Measurements from ENCODE around the gene PPP1R16B. TPM values are rescaled to one million over a fixed set of nuclear protein-coding genes. Genes with fewer than 3 reads are reported as not detected.

Gene PPP1R16B
- total RNA-seq, 2 experiments from 2014 or later = 111 to 114 TPM

DNA sequence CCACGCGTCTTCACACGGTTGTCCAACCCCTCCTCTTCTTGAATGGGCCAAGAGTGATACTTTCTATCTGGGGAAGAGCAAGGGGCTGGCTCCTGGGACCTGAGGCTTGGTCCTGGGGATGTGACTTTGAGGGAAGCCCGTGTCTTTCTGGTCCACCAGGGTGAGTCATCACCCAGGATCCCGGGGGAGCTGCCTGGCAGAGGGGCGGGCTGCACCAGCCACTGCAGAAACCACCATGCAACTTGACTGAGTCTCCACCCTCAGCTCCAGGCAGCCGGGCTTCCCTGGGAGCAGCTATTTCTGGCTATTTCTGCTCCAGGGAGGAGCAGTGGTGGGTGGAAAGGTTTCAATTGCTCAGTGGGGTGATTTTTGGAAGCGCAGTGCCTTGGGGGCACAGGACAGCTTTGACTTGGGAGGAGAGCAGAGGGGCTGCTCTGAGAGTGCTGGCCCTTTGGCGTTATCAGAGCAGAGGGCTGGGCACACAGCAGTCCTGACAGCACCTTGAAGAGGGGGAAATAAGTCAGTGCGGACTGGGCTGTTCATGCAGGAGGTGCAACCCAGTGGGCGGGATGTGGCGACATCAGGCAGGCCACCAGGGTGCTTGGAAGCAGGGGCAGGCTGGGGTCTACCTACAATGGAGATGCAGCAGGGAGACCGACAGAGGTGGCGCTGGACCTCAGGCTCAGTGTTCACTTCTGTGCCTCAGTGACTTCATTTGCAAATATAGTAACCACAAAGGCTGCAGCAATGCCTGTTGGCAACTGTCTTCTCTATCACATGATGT, 75.6 kb downstream of the PPP1R16B start:
- ChIA-PET POLR2A (no interaction called here), CTCF (interaction anchor here (0.8 to 3.1 kb wide), 2 partner anchors 12 kb away, joined by 3 to 19 read pairs; no protein-coding TSS in a partner anchor)
- H3K27ac Mint-ChIP-seq = peak overlapping the region; percentile 74
- H3K9me3 Mint-ChIP-seq = no peaks in the 10 kb centered on the region
- no peak for DNase-seq
- peaks cover 67% of the 10 kb centered on the region for H3K4me1 Mint-ChIP-seq (ENCODE audit: low read depth)
- intact Hi-C loops (cut with micrococcal nuclease) = no loop called here
- no peak overlapping the region for H3K4me3 Mint-ChIP-seq
- no peaks in the 10 kb centered on the region for H3K27me3 Mint-ChIP-seq
- H3K36me3 Mint-ChIP-seq = peaks cover 17% of the 10 kb centered on the region

DNA sequence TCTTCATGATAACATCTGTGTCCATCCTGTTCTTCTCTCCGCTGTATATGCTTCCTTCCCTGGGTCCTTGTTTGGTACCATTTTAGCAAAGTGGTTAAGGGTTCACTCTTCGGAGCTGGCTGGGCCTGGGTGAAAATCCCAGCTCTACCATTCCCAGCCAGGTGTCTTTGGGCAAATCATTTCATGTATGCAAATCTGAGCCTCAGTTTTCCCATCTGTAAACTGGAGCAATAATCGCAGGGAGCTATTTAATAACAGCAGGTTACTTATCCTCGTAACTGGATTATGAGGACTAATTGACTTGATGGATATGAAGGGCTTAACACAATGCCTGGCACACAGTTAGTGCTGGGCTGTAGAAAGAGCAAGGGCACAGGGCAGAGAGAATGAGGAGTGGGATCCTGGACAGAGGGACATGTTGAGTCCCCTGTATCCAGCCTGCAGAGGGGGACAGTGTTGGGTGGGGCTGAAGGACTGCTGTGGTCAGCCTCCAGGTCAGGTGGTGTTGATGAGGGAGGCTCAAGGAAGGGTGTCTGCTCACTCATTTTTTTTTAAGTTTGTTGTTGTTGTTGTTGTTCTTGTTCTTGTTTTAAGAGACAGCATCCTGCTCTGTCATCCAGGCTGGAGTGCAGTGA, 76.4 kb downstream of the PPP1R16B start:
- no peak for DNase-seq
- no peaks in the 10 kb centered on the region for H3K27me3 Mint-ChIP-seq
- CTCF ChIA-PET = interaction anchor here (0.8 to 1.7 kb wide), 3 partner anchors 9 to 11 kb away, joined by 3 to 7 read pairs (median 4); no protein-coding TSS in a partner anchor
- intact Hi-C loops (cut with micrococcal nuclease) = no loop called here
- H3K27ac Mint-ChIP-seq = peak overlapping the region; percentile 74
- POLR2A ChIA-PET = interaction anchor here (1.1 kb wide), 1 partner anchor 9 kb away, joined by 3 read pairs; no protein-coding TSS in a partner anchor
- H3K4me3 Mint-ChIP-seq = no peak overlapping the region
- H3K4me1 Mint-ChIP-seq (ENCODE audit: low read depth) = peaks cover 62% of the 10 kb centered on the region
- no peaks in the 10 kb centered on the region for H3K9me3 Mint-ChIP-seq
- peaks cover 17% of the 10 kb centered on the region for H3K36me3 Mint-ChIP-seq

GRCh38 chr20:38882600-38882999, 77.1 kb downstream of the PPP1R16B start:
- Mint-ChIP-seq H3K27ac (peak overlapping the region; percentile 16), H3K9me3 (no peaks in the 10 kb centered on the region), H3K27me3 (no peaks in the 10 kb centered on the region), H3K4me1 (ENCODE audit: low read depth) (peaks cover 59% of the 10 kb centered on the region), H3K4me3 (no peak overlapping the region), H3K36me3 (peaks cover 15% of the 10 kb centered on the region)
- DNase-seq = no peak
- ChIA-PET CTCF (interaction anchor here (1.6 to 1.7 kb wide), 2 partner anchors 9 to 11 kb away, joined by 4 to 7 read pairs; no protein-coding TSS in a partner anchor), POLR2A (interaction anchor here (1.1 kb wide), 1 partner anchor 8 kb away, joined by 3 read pairs; no protein-coding TSS in a partner anchor)
- intact Hi-C loops (cut with micrococcal nuclease) = no loop called here

- Mint-ChIP-seq H3K27ac (peak overlapping the region; percentile 16), H3K4me1 (ENCODE audit: low read depth) (peaks cover 53% of the 10 kb centered on the region), H3K9me3 (no peaks in the 10 kb centered on the region), H3K4me3 (no peak overlapping the region), H3K36me3 (peaks cover 14% of the 10 kb centered on the region), H3K27me3 (no peaks in the 10 kb centered on the region)
- intact Hi-C loops (cut with micrococcal nuclease) = no loop called here
- CTCF ChIA-PET = interaction anchor here (0.8 to 1.7 kb wide), 3 partner anchors 10 to 21 kb away, joined by 3 to 7 read pairs (median 4); no protein-coding TSS in a partner anchor
- POLR2A ChIA-PET = no interaction called here
- no peak for DNase-seq
Measured at GRCh38 chr20:38883081-38883980, 77.8 kb downstream of the PPP1R16B start.

- intact Hi-C loops (cut with micrococcal nuclease) = no loop called here
- Mint-ChIP-seq H3K27me3 (no peaks in the 10 kb centered on the region), H3K9me3 (no peaks in the 10 kb centered on the region), H3K36me3 (peaks cover 10% of the 10 kb centered on the region), H3K27ac (no peak overlapping the region), H3K4me3 (no peak overlapping the region), H3K4me1 (ENCODE audit: low read depth) (peaks cover 51% of the 10 kb centered on the region)
- ChIA-PET CTCF (interaction anchor here (0.8 to 1.6 kb wide), 3 partner anchors 11 to 132 kb away, joined by 3 to 4 read pairs (median 3); no protein-coding TSS in a partner anchor), POLR2A (no interaction called here)
- DNase-seq = no peak
Measured at GRCh38 chr20:38883981-38884733, 78.7 kb downstream of the PPP1R16B start.

- Mint-ChIP-seq H3K4me1 (ENCODE audit: low read depth) (peaks cover 56% of the 10 kb centered on the region), H3K4me3 (no peak overlapping the region), H3K36me3 (peaks cover 10% of the 10 kb centered on the region), H3K27ac (peak overlapping the region; percentile 24), H3K9me3 (no peaks in the 10 kb centered on the region), H3K27me3 (no peaks in the 10 kb centered on the region)
- ChIA-PET POLR2A (no interaction called here), CTCF (no interaction called here)
- intact Hi-C loops (cut with micrococcal nuclease) = no loop called here
- DNase-seq = no peak
Measured at GRCh38 chr20:38885357-38885756, 79.9 kb downstream of the PPP1R16B start.

DNA sequence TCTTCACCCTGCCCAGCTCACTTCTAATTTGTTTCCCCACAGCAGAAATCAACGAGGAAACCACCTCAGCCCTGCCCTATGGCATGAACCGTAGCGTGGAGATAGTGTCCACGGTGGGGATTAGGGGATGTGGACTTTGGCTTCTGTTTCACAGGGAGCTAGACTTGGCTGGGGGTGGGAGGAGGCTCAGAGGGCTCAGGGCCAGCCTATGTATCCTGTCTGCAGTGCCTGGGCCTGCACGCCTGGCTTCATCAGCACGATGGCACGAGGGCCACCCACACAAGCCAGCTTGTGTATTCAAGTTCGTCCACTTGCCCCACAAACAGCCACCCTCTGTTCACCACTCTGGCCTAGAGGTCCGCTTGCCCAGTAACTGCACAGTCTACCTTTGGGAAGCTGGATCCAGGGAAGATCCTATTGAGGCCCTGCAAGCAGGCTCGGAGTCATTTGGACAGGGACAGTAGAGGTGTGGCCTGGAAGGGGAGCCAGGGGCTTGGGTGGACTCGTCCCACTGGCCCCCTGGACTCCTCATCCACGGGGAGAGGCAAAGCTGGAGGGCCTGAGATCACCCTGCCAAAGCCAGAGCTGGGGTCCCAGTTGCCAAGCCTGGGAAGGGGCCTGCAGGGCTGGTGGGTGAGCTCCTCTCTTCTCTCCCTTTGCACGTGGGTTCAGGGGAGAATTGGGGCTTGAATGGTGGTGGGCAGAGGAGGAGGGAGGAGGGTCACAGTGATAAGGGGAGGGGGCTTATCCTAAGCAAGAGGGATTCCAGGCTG, 82.7 kb downstream of the PPP1R16B start:
- ChIA-PET POLR2A (interaction anchor here (1.0 kb wide), 1 partner anchor 15 kb away, joined by 3 read pairs; no protein-coding TSS in a partner anchor), CTCF (interaction anchor here (0.9 to 1.4 kb wide), 3 partner anchors 9 to 137 kb away, joined by 3 to 6 read pairs (median 4); no protein-coding TSS in a partner anchor)
- H3K9me3 Mint-ChIP-seq = no peaks in the 10 kb centered on the region
- intact Hi-C loops (cut with micrococcal nuclease) = no loop called here
- peak overlapping the region; percentile 33 for H3K27ac Mint-ChIP-seq
- no peaks in the 10 kb centered on the region for H3K27me3 Mint-ChIP-seq
- peaks cover 13% of the 10 kb centered on the region for H3K36me3 Mint-ChIP-seq
- no peak for DNase-seq
- peaks cover 53% of the 10 kb centered on the region for H3K4me1 Mint-ChIP-seq (ENCODE audit: low read depth)
- H3K4me3 Mint-ChIP-seq = no peak overlapping the region

DNA sequence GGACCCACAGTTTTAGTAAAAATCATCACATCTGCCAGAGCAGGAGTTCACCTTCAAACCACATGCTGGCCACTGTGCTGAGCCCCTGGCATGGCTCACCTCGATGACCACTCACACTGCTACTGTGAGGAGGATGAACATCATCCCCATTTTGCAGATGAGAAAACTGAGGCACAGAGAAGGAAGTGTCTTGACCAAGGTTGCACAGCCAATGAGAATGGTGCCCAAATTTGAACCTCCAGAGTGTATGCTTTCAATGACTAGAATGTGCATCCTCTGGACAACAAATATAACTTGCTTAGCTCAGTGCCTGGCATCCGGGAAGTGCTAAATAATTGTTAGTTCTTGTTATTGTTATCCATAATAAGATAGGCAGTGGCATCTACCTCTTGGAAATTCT, 83.6 kb downstream of the PPP1R16B start:
- POLR2A ChIA-PET = no interaction called here
- peaks cover 14% of the 10 kb centered on the region for H3K36me3 Mint-ChIP-seq

DNA sequence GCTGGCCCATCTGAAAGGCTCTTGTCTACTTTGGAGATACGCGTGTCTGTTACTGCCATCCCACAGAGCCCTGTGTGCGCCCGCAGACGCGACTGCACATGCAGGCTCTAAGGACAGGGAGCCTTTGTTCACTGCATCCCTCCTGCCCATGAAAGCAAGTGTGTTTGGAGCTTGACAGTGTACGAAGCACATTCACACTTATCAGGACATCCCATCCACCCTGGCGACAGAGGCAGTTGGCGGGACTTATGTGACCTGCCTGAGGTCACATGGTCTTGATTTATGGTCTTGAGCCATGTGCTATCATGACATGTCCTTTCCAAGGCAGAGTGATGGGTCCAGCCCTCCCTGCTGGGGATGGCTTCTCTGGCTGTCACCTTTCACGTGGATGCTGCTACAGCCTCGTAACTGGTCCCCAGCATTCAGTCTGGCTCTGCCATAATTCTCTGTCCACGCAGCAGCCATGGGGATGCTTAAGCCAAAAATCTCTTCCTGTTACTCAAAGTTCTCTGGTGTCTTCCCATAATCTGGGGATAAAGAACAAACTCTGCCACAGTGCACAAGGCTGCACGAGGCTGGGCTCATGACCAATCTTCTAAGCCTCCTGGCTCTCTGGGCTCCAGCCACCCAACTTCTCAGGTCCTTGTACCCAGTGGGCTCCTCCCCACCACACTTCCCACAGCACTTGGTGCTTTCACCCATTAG, 84.4 kb downstream of the PPP1R16B start:
- intact Hi-C loops (cut with micrococcal nuclease) = loop anchor here (1.0 kb wide), 2 partner anchors 17 to 48 kb away; no protein-coding TSS in a partner anchor
- Mint-ChIP-seq H3K4me3 (no peak overlapping the region), H3K27me3 (no peaks in the 10 kb centered on the region), H3K36me3 (peaks cover 17% of the 10 kb centered on the region), H3K4me1 (ENCODE audit: low read depth) (peaks cover 61% of the 10 kb centered on the region), H3K27ac (peak overlapping the region; percentile 93), H3K9me3 (no peaks in the 10 kb centered on the region)
- ChIA-PET CTCF (interaction anchor here (0.6 to 5.3 kb wide), 4 partner anchors 83 to 162 kb away, joined by 3 to 67 read pairs (median 18); partner anchors contain the start of genes ACTR5 and PPP1R16B), POLR2A (interaction anchor here (1.0 to 3.6 kb wide), 4 partner anchors 16 to 107 kb away, joined by 3 to 28 read pairs (median 4); partner anchors contain the start of gene PPP1R16B)
- DNase-seq = no peak

More for the DNA sequence above, 83.6 kb downstream of the PPP1R16B start:
- Mint-ChIP-seq H3K9me3 (no peaks in the 10 kb centered on the region), H3K4me3 (no peak overlapping the region), H3K27ac (peak overlapping the region; percentile 61), H3K4me1 (ENCODE audit: low read depth) (peaks cover 54% of the 10 kb centered on the region), H3K27me3 (no peaks in the 10 kb centered on the region)
- CTCF ChIA-PET = interaction anchor here (0.9 kb wide), 1 partner anchor 10 kb away, joined by 4 read pairs; no protein-coding TSS in a partner anchor
- intact Hi-C loops (cut with micrococcal nuclease) = no loop called here
- no peak for DNase-seq

DNA sequence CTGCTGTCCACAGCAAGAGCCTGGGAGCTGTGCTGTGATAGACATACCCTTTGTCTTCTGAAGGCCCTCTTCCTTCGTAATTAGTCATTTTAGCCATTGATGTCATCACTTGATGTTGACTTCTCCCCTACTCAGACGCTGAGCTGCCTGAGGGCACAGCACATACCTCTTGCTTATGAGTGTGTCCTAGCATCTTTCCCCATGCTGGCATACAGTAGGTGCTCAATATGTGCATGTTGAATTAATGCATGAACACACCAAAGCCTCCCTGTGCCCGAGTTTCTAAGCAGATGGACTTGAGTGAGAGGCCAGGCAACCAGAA, 85.0 kb downstream of the PPP1R16B start:
- H3K27ac Mint-ChIP-seq = peak overlapping the region; percentile 93
- CTCF ChIA-PET = interaction anchor here (0.6 to 5.3 kb wide), 5 partner anchors 84 to 164 kb away, joined by 3 to 67 read pairs (median 4); partner anchors contain the start of genes ACTR5 and PPP1R16B
- no peaks in the 10 kb centered on the region for H3K9me3 Mint-ChIP-seq
- DNase-seq = peak; percentile 52
- POLR2A ChIA-PET = interaction anchor here (0.8 to 3.6 kb wide), 5 partner anchors 8 to 107 kb away, joined by 3 to 28 read pairs (median 3); partner anchors contain the start of gene PPP1R16B
- peaks cover 17% of the 10 kb centered on the region for H3K36me3 Mint-ChIP-seq
- no peaks in the 10 kb centered on the region for H3K27me3 Mint-ChIP-seq
- no peak overlapping the region for H3K4me3 Mint-ChIP-seq
- intact Hi-C loops (cut with micrococcal nuclease) = loop anchor here (1.0 kb wide), 2 partner anchors 17 to 48 kb away; no protein-coding TSS in a partner anchor
- peaks cover 58% of the 10 kb centered on the region for H3K4me1 Mint-ChIP-seq (ENCODE audit: low read depth)

Measured in activated CD4-positive, alpha-beta memory T cell treated with anti-CD3 and anti-CD28 coated beads for 36 hours (primary cell).